Upper lobe of left lung (tissue), 4 donors: Measurements from ENCODE around the gene PAEP.

ENCODE experiments used
- EP300 ChIP-seq, 4 donors: sonication (generic); formaldehyde crosslinking; IDR thresholded peaks; one replicate each; pipeline ENCODE4 v1.5.1; 2017; ENCODE audit warnings: antibody characterized with exemption in 4 of 4, control low read depth in 2 of 4
- POLR2A ChIP-seq, 4 donors: fragments of 450-650 bp; IDR thresholded peaks; one replicate each; pipeline ENCODE4 v1.5.1; 2016 to 2017; ENCODE audit warnings: antibody characterized with exemption in 4 of 4, mild to moderate bottlenecking in 2 of 4
- POLR2AphosphoS5 ChIP-seq, 2 donors: sonication (generic); formaldehyde crosslinking; IDR thresholded peaks; one replicate each; pipeline ENCODE4 v1.5.1; 2017; ENCODE audit warnings: antibody characterized with exemption in 2 of 2
- TF ChIP-seq, protein P1 (sequence below), 6 experiments: fragments of 450-650 bp in 4 of 6; fragments of 200-600 bp in 2 of 6; sonication (generic) in 2 of 6; IDR thresholded peaks; one replicate each; pipeline ENCODE4 v1.5.1; 2016 to 2019; ENCODE audit warnings: antibody characterized with exemption in 6 of 6

GRCh38 chr9:135555910-135556309 is 5.6 kb upstream of the PAEP start:
- TF ChIP-seq, protein P1, sequence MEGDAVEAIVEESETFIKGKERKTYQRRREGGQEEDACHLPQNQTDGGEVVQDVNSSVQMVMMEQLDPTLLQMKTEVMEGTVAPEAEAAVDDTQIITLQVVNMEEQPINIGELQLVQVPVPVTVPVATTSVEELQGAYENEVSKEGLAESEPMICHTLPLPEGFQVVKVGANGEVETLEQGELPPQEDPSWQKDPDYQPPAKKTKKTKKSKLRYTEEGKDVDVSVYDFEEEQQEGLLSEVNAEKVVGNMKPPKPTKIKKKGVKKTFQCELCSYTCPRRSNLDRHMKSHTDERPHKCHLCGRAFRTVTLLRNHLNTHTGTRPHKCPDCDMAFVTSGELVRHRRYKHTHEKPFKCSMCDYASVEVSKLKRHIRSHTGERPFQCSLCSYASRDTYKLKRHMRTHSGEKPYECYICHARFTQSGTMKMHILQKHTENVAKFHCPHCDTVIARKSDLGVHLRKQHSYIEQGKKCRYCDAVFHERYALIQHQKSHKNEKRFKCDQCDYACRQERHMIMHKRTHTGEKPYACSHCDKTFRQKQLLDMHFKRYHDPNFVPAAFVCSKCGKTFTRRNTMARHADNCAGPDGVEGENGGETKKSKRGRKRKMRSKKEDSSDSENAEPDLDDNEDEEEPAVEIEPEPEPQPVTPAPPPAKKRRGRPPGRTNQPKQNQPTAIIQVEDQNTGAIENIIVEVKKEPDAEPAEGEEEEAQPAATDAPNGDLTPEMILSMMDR (IDR thresholded peaks at IDR 0.05), result no peak
- TF ChIP-seq EP300 (IDR thresholded peaks at IDR 0.05) (no peak), POLR2AphosphoS5 (IDR thresholded peaks at IDR 0.05) (no peak), POLR2A (IDR thresholded peaks at IDR 0.05) (no peak)
